Omental fat pad (tissue), 4 donors: ENCODE measurements around the gene PRPSAP1. TPM values are rescaled to one million over a fixed set of nuclear protein-coding genes. Genes with fewer than 3 reads are reported as not detected.
A peak's percentile ranks its signal among the peaks of the same experiment; 100 is the strongest.
"Not testable (repeated sequence)": the region's sequence is repeated elsewhere in the genome, so short reads cannot be mapped to it uniquely, and the experiment has no call there.

Experiments used
- ATAC-seq: fragments of 150-250 bp; one replicate; pipeline ENCODE4 v1.9.1; 2016; ENCODE audit warnings: mild to moderate bottlenecking, moderate library complexity; ENCODE audit not compliant: low FRiP score
- DNase-seq: peaks from one replicate; pipeline ENCODE4 v3.0.0-alpha.2; 2019; ENCODE audit warnings: low spot score
- CTCF ChIP-seq, 3 donors: fragments of 450-650 bp; IDR thresholded peaks; one replicate each; pipeline ENCODE4 v1.5.1; 2016 to 2017; ENCODE audit warnings: antibody characterized with exemption in 3 of 3, mild to moderate bottlenecking in 3 of 3, moderate library complexity in 2 of 3
- total RNA-seq, 4 donors: library from RNA; depleted of rRNA; stranded (reverse); fragments of >200 nt; gene quantifications; one replicate each; pipeline ENCODE4 v1.1.0, GENCODE V29; 2016

The PRPSAP1 gene
- total RNA-seq, 4 donors from 2014 or later, result 31.3 to 80.4 (median 53.7) TPM

- DNase-seq (no peak), ATAC-seq (no peak)
- TF ChIP-seq CTCF (IDR thresholded peaks at IDR 0.05), result no peak
Observed at GRCh38 chr17:76356803-76357456, 3.2 kb upstream of the PRPSAP1 start.

GRCh38 chr17:76354747-76355310 lies 1.1 kb upstream of the PRPSAP1 start:
- TF ChIP-seq CTCF (IDR thresholded peaks at IDR 0.05), result no peak
- no peak for ATAC-seq
- DNase-seq, result no peak

- TF ChIP-seq CTCF (IDR thresholded peaks at IDR 0.05), result no peak
- ATAC-seq (no peak), DNase-seq (no peak)
Observed at GRCh38 chr17:76354317-76354729, 607 bp upstream of the PRPSAP1 start.

GRCh38 chr17:76353004-76353598 lies 615 bp downstream of the PRPSAP1 start:
- ATAC-seq, result no peak
- no peak for TF ChIP-seq CTCF (IDR thresholded peaks at IDR 0.05)
- peak; percentile 27 for DNase-seq

GRCh38 chr17:76351526-76352071 lies 2.1 kb downstream of the PRPSAP1 start:
- no peak for DNase-seq
- no peak for TF ChIP-seq CTCF (IDR thresholded peaks at IDR 0.05)
- no peak for ATAC-seq

- ATAC-seq, result no peak
- no peak for DNase-seq
- no peak for TF ChIP-seq CTCF (IDR thresholded peaks at IDR 0.05)
Observed at GRCh38 chr17:76350463-76350862, 3.3 kb downstream of the PRPSAP1 start.

GRCh38 chr17:76346936-76347335 lies 6.8 kb downstream of the PRPSAP1 start:
- not testable (repeated sequence) for DNase-seq, ATAC-seq
